GM12873 (cell line): ENCODE results near the gene SETX.

Experiments
- CTCF ChIP-seq: IDR thresholded peaks from 2 replicates; pipeline ENCODE4 v1.5.1; 2012; ENCODE audit warnings: low read depth, mild to moderate bottlenecking, moderate library complexity, low read length, control low read depth; ENCODE audit not compliant: insufficient read depth; ENCODE audit errors: missing control alignments

Gene SETX

GRCh38 chr9:132354637-132355355, at the start of gene SETX:
TSS of gene SETX (minus strand) at chr9:132354986. CDS start at chr9:132349428, 5,558 bp downstream.
- no peak for TF ChIP-seq CTCF

DNA sequence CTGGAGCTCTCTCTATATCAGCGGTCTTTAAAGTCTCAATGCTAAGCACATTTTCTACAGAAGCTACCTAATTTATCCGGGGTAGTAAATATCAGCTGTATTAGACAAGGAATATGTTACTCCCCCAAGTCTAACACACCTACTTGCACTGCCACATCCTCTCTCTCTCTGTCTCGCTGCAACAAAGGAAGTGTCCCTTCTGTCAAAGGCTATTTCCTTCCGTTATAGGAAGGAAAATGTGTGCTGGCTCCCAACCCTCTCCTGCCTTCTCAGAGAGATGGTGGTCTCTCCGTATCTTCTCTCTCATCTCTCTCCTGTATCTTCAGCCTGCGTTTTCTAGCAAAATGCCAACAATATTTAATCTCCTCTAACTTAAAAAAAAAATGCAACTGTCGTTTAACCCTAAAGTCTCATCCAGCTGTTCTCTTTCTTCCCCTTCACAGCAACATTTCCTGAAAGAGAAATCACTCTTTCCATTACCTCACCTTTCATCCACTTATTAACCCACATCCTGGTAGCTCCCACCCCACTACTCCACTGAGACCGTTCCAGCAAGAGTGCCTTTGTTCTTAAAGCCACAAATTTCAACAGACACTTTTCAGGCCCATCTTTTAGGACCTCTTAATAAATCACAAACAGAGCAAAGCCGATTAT, 49.6 kb upstream of the SETX start:
- no peak for TF ChIP-seq CTCF

GRCh38 chr9:132401824-132402223, 47.0 kb upstream of the SETX start:
- no peak for TF ChIP-seq CTCF

DNA sequence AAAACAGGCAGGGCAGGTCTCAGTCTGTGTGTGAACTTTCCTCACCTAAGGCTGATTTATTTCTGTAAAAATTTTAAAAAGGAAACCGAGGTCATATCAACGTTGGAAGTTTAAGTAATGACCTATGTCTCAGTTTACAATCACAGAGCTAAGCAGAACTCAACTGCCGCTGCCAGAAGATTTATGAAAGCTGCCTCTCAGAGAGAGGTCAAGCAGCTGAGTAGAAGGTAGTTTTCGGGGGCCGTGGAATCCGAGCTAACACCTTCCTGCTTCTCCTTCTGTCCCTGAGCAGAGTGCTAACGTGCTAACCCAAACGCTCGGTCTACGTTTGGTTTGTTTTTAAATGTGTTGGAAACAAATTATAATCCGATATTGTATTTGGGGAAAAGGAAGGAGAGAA, 40.8 kb upstream of the SETX start:
- no peak for TF ChIP-seq CTCF

DNA sequence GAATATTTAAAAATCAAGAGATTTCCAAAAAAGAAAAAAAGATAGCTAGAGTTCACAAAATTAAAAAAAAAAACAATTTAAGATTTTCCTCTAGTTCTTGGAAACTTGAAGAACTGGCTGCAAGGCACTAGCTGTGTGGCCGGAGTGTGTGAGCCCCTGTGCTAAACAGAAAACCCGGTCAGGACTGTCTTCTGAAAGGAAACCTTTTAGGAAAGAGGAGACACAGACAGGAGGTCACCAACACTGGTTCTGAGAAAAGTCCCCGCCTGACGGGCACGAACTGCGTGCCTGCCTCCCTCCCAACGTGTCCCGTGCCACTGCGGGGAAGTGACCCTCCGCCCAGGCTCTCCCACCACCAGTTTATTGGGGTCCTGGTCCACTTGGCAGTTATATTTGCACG, 36.7 kb upstream of the SETX start:
- no peak for TF ChIP-seq CTCF

- TF ChIP-seq CTCF, result no peak
Measured at GRCh38 chr9:132390966-132391365, 36.2 kb upstream of the SETX start.

GRCh38 chr9:132387133-132387532, 32.3 kb upstream of the SETX start:
- TF ChIP-seq CTCF, result no peak
